HT1080 (cell line): ENCODE results near the gene USP3. TPM values are rescaled to one million over a fixed set of nuclear protein-coding genes. Genes with fewer than 3 reads are reported as not detected.

Experiments used
- DNase-seq: peaks from one replicate; pipeline ENCODE4 v3.0.0-alpha.2; 2015; ENCODE audit warnings: low read depth
- total RNA-seq: library from RNA; depleted of rRNA; stranded (reverse); fragments of >200 nt; shearing (Covaris generic); gene quantifications from 2 replicates; pipeline ENCODE4 v1.2.3, GENCODE V29; 2014

Gene USP3
- total RNA-seq, 1 experiment from 2014 or later, result 38.0 TPM

DNA sequence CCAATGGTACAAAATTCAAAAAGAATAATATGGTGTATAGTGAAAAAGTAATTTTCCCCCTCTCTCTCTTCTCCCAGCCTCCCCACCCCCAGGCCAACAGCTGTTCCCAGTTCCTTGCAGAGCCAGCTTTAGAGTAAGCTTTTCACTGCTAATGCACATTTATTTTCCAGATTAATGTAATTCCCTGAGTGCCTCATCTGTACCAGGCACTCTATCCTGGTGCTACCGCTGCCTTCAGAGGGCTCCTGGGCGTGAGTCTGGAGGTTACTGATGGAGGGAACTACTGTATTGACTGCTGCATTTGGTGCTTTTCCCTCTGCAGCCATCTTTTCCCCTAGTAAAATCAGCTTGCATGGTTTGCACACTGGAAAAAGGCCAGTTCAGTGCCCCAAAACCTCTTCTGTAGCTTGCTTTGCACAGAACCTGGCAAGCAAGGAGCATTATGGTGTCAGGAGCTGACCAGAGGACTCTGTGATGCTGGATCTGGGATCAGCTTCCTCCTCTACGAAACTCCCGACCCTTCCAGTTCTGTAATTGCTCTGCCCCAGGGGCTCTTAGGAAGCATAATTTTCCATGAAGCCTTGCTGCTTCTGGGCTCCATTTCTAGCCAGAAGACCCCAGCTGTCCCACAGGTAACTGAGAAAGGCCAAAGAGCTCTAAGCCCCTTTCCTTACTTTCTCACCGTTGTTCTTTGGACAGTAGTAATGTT lies 8.5 kb upstream of the USP3 start:
- DNase-seq, result no peak

DNA sequence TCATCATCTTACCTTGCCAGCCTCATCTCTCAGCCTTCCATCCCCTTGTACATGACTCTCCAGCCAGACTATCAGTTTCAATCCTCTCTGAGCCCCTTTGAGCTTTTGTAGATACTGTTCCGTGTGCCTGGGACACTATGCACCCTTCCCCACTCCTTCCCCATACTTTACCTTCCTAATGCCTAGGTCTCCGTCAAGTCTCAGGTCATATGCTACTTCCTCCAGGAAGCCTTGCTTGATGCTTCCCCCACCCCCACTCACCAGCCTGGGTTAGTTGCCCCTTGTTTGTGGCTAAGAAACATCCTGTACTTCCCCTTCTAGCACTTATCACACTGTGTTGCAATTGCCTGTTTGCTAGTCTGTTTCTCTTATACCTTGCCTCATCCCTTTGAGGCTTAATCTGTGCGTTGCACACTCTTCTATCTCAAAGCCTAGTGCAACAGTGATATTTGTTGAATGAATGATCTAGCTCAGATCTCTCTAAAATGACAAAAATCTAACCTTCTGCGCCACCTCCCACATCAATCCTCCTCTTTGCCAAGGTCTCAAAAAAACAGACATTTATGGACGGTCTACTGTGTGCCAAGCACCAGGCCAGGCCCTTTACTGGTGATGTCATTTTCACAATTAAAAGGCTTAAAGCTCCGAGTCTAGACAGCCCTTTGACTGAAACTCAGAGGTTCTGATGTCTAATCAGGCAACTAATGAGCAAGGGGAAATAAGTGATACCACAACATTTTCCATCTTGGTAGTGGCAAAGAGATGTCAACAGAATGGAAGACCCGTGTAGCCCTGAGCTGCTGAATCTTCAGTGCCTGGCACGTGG lies 6.5 kb upstream of the USP3 start:
- DNase-seq, result no peak

DNA sequence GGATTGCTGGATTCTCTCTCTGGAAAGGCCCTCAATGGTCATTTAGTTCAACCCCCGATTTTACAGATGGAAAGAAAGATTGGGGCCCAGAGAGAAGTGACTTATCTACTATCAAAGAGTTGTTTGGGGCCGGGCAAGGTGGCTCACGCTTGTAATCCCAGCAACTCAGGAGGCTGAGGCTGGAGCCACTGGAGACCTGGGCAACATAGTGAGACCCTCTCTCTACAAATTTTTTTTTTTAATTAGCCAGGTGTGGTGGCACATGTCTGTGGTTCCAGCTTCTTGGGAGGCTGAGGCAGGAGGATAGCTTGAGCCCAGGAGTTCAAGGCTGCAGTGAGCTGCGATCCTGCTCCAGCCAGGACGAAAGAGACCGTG lies 5.2 kb upstream of the USP3 start:
- DNase-seq, result no peak

DNA sequence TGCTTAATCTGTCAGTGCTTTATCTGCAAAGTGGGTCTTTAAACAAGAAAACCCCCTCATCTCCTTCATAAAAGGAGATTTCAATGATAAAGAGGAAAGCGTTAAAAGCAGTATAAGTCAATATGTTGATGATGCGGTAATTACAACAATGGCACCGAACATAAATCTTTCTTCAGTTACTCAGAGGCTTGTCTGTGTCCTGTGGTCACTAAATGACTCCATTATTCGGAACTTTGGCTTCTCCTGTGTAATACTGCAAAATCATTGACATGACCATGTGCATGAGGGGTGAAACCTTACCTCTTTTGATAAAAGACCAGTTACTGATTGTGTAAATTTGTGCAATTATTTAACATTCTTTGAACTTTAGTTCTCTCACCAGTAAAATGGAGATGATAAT lies 4.8 kb upstream of the USP3 start:
- no peak for DNase-seq

DNA sequence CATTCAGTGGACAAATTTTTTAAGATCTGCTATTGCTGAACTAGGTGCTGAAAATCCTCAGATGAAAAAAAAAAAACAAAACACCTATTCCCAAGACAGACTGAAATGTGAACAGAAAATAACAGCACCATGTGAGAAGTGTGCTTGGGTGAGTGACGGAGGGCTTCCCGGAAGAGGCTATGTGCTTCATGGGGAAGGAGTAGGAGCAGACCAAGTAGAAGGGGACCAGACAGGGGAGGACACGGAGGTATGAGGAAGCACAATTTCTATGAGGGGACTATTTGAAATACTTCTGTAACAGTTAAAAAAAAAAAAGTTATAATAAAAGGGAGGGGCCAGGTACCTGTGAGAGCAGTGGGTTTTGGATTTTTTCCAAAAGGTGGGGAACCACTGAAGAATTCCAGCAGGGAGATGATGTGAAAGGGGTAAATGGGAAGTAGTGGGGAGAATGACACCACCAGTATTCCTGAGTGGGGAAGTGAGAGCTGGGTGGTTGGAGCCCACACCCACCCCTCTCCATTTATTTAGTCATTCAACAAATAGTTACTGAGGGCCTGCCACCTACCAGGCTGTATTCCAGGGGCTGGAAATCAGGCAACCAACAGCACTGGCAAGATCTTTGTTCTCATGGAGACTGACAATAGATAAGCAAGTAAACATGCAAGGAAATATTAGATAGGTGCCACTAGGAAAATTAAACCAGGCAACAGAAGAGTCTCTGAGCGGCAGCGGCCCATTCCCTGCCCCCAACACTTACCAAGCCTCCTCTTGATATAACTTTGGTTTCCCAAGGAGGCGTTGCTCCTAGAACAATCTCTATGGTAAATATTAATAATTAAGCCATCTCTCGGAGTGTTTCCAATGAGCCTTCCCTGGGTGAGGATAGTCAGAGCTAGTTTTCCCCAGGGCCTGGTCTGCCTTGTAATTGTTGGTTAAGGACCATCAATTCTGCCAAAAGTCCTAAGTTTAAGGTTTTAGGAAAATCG lies 3.8 kb upstream of the USP3 start:
- DNase-seq, result no peak

DNA sequence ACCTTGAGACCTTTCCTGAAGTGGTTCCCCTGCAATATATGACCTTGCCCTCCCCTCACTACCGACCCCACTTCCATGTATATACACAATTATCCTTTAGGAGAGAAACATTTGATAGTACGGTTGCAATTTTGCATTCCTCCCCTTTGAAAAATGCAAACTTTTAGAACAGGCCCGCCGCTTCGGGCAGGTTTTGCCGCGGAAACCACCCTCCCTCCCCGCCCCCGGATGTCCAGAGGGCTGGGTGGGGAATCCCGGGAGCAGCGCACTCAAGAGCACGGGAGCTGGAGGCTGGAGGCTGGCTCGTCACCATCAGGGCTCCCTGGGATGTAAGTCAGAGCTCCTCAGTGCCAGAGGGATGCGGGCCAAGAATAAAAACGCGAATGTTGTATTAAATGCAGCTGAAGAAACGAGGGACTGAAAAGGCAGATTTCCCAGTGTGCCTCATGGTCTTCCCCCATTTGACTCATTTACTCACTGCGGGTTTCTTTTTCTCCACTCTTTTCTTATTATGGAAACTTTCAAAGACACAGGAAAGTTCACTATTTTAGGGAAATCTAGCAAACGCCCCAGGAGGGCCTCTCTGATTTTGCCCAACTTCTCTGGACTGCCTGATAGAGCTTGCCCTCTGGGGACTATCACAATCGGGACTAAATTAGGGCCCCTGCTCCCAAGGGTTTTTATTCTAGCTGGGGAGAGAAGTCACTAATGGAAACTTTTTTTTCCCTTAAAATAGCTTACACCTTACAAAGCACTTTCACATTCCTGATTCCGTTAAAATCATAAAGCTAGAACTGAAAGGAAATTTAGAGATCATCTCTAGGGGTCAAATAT lies 2.9 kb upstream of the USP3 start:
- peak; percentile 58 for DNase-seq

DNA sequence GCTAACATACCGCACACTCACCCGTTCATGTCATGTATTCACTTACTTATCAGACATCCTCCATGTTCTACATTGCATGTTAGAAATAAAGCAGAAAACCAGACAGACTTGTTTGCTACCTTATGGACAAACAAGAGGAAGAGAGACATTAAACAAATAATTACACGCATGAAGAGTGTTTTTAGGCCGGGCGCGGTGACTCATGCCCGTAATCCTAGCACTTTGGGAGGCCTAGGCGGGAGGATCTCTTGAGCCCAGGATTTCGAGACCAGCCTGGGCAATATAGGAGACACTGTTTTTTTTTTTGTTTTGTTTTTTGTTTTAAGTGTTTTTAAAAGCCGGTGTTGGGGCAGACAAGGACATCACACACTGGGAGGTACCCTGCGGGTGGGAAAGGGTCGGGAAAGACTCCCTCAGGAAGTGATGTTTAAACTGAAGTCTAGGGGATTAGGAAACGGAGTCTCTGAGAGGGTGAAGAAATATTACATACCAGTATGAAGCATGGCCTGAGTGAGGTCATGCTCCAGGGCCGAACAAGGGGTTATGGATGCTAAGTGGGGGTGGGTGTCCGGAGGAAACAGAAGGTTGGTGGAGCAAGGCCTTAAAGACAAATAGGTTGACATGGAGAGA lies 2.1 kb upstream of the USP3 start:
- DNase-seq, result no peak

DNA sequence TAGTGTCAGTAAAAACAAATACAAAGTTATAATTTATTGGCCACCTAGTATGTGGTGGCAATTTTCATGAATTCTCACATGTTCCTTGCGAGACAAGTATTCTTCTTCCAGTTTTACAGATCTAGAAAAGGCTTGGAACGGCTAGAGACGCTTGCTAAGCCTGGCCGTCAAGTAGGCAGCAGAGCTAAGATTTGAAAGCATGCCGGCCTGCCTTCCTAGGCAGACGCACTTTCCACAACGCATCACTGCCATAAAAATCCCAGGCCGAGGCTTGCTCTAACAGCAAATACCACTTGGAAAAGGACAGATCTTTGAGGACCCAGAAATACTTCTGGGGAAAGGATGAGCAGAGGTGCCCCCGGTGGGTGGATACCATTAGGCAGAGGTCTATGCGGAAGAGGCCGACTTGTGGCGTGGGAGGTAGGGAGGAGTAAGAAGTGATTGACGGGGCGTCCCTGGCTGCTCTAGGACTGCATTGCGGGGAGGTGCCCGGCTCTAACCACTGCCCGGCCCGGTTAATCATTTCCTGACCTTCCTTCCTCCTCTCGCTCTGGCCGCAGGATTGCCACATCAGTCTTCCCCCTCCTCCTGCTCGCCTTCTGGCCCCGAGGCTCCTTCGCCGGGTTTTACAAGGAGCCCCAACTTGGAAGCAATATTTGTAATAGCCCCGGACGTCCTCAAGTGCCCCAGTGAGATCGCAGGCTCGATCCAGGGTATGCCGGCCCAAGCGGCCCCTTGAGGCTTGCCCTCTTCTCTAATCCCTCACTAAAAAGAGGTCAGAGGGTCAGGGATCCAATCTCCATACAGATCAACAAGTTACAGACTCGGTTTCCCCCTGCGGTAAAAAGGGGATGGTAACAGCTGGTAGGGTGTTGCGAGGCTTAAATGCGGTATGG lies 1.3 kb upstream of the USP3 start:
- peak; percentile 98 for DNase-seq

DNA sequence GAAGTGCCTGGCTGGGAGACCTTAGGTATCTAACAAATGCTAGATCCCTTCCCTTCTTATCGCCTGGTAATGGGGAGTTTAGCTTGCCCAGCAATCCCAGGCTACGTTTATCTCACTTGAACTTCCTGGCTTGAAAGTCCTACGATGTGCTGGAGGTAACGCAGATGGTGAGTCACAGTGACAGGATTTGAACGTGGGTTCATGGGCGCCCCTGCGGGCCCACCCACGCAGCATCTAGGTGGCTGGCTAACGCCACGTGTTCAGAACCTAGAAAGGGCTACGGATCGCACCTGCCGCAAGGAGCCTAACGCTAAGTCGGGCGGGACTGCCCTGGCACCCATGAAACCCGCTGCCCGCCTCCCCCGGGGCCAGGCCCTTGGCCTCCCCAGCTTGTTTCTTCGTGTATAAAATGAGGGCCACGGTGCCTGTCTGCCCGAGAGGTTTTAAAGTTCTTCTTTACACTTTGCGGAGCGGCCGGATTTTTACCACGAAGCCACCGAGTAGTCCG lies 600 bp upstream of the USP3 start:
- peak; percentile 80 for DNase-seq

DNA sequence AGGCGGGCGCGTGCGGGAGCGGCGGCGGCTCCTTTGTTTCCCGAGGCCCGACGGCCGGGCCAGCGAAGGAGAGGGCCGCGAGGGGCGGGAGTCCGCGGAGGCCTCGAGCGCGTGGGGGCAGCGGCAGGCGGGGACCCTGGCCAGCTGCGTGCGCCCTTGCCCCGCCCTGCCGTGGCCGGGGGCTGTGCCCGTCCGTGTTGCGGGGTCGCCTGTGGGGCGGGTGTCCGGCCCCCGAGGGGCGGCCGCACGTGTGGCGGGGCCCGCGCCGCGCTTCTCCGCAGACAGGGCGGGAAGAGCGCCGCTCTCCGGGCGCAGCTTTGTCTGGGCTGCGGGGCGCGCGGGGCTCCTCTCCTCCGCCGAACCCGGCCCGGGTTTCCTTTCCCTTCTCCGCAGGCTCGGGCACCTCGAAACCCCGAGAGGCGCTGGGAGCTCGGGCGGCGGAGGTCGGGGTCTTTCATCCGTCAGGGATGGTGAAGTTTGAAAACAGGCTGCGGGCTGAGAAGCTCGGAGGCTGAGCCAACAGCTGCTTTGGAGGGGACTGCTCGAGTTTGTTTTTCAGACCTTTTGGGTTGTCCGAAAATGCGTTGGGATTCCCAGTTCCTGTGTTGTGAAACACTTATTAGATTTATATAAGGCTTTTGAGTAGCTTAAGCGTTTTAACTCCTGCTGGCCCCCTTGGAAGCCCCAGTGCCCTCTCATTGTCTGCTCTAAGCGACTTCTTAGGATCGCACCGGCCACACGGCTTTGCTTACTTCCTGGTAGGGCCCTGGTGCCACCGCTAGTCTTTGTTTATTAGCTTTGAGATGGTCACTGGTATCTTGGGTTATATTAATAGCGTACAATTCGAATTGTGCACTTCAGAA lies 817 bp downstream of the USP3 start:
- peak; percentile 52 for DNase-seq

DNA sequence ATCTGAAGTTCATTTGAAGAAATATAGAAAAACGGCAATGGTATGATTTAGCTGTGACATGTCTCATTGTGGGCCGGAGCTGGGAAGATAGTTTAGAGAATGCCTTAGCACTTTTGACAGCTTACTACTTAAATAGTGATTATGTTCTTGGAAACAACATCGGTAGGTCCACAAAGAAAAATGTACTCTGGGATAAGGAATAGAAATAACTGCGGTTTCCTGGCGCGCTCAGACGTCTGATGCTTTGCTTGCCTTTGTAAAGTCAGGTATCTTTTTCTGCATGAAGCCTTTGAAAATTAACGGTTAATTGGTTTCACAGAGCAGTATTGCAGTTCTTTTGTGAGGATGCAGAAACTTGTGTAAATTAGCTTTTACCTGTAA lies 1.4 kb downstream of the USP3 start:
- DNase-seq, result no peak

DNA sequence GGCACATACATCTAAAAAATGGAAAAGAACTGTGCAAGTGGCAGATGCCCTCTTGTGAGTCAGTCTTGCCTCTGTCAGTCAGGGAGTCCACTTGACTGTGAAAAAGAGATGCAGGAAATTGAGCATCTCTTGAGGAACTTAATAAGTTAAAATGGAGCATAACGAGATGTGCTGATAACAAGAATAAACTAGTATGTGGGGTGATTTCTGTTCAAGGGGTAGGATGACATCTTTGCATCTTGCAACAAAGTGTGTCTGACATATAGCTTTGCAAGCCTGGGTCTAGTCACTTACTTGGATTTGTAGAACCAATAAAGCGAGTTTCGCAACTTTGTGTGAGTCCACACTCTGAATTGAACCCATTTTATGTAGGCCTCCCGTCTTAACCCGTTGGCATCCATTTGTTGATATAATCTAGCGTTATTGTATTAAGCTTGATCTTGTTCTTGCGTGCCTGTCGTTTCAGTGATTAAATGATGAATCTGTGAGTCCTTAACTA lies 2.2 kb downstream of the USP3 start:
- peak; percentile 41 for DNase-seq

DNA sequence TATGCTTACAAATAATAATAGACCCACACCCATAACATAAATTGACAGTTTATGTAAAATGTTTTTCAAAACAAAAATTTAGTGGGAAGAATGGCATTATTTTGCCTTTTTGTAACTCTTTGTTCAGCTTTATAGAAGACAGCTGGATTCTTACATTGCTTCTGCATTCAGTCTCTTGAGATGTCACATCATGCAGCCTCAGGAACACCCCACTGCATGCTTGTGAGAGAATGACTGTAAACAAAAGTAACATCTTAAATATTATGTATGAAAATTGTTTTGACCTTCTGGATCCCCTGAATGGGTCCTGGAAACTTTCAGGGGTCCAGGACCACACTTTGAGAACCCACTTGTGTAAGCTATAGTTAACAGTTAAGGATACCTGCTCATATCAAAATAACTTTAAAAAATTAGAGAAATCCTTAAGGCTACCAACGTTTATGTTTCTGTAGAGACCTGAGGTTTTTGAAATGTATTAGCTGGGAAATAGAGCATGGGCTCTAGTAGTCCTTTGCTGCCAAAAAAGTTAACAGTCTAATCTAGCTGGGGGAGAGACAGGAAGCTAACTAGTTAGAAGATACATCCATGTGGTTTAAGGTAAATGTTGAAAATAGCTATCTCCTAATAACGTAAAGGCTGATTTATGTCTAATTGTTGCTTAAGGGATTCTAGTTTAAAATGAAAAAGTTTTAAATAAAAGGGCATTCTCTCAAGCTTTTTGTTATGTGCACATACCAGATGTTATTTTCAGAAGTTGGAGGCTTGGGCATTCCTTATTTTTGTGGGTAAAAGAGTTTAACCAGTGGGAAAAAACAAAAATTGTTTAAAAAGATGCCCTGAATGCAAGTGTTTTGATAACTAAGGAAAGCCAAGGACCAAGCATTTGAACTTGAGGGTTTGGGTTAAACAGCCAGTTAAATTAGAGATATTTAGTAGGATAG lies 3.8 kb downstream of the USP3 start:
- DNase-seq, result no peak

DNA sequence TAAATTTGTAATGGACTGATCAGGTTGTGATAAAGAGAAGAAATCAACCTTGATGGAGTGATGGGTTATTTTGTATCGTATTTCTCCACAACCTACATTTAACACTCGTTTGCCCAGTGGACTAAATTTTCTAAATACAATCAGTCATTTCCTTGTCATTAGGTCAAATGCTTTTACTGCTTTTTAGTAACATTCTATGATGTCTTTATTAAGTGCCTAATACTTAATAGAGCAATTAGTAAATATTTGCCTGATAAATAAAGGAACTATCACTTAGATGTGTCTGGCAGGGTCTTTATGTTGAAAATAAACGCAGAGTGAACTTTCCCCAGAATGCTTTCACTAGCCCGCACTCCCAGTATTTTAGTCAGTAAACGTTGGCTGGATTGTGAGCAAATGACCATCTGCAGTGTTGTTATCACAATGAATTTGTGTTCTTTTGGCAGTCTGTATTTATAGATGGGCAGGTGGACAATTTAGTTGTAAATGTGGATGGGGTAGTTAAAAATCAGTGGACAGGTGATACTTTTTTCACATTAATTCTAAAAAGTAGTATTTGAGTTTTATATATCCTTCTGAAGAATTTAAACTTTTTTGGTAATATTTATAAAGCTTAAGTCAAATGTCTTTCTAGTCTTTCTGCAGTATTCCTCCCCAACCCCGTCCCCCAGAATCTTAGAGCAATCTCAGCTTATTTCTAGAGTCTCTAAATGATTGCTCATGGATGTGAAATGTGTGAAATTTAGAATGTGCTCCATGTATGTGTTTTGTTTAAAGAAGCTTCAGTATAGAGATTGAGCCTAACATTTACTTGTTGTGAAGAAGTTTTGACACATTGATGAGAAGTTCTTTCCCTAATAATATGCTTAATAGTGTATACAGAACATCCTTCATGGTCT lies 4.9 kb downstream of the USP3 start:
- DNase-seq, result no peak
